K562 (cell line): ENCODE data around the gene URI1. TPM values are rescaled to one million over a fixed set of nuclear protein-coding genes. Genes with fewer than 3 reads are reported as not detected.
A peak's percentile ranks its signal among the peaks of the same experiment; 100 is the strongest.

Experiments used
- C11orf30 ChIP-seq: fragments of 450-650 bp; IDR thresholded peaks from 2 replicates; pipeline ENCODE4 v1.6.1; 2016; ENCODE audit warnings: low read depth, mild to moderate bottlenecking
- DPF2 ChIP-seq: fragments of 450-650 bp; IDR thresholded peaks from 2 replicates; pipeline ENCODE4 v1.6.1; 2016
- MAFG ChIP-seq: fragments of 450-650 bp; conservative IDR thresholded peaks from 2 replicates; pipeline ENCODE4 v1.6.1; 2016; ENCODE audit warnings: missing genetic modification characterization, missing compliant biosample characterization
- MEIS2 ChIP-seq: fragments of 450-650 bp; IDR thresholded peaks from 2 replicates; pipeline ENCODE4 v1.6.1; 2014; ENCODE audit warnings: mild to moderate bottlenecking; ENCODE audit not compliant: partially characterized antibody
- PBX2 ChIP-seq, 2 experiments: IDR thresholded peaks in 1 of 2; conservative IDR thresholded peaks in 1 of 2; 2 replicates each; pipeline ENCODE4 v1.6.1; 2016; ENCODE audit warnings: low read depth in 2 of 2, mild to moderate bottlenecking in 1 of 2, missing compliant biosample characterization in 1 of 2, missing genetic modification characterization in 1 of 2, moderate library complexity in 1 of 2
- PKNOX1 ChIP-seq: fragments of 450-650 bp; IDR thresholded peaks from 2 replicates; pipeline ENCODE4 v1.6.1; 2016
- POLR3A ChIP-seq: IDR thresholded peaks from 2 replicates; pipeline ENCODE4 v1.6.1; 2011; ENCODE audit warnings: borderline replicate concordance, mild to moderate bottlenecking, moderate library complexity; ENCODE audit not compliant: insufficient read length, insufficient read depth; ENCODE audit errors: extremely low read depth
- ZNF165 ChIP-seq: fragments of 250-450 bp; sonication (Bioruptor Pico); IDR thresholded peaks from 2 replicates; pipeline ENCODE4 v1.4.0; 2020; ENCODE audit warnings: borderline replicate concordance
- polyA plus RNA-seq, 8 experiments: library from polyadenylated mRNA; depleted of rRNA in 4 of 8; stranded (reverse) in 5 of 8; unstranded in 3 of 8; fragments of >200 nt; fragmentation: Nextera tagmentation in 2 of 8; fragmentation: Illumina TruSeq in 1 of 8; extraction: Ambion mirVana in 2 of 8; extraction: Trizol in 1 of 8; gene quantifications; 2 replicates each; pipeline versions ENCODE4 v1.2.1 to v1.2.3, GENCODE V29; 2011 to 2014; ENCODE audit warnings: inconsistent platforms in 1 of 8, missing spikeins in 1 of 8
- total RNA-seq, 7 experiments: library from RNA; depleted of rRNA in 6 of 7; stranded (reverse); fragments of >200 nt in 6 of 7; fragmentation: Illumina TruSeq in 2 of 7; extraction: Trizol in 2 of 7; gene quantifications; 2 replicates each; pipeline versions ENCODE4 v1.2.1 to v1.2.3, GENCODE V29; 2011 to 2021; ENCODE audit warnings: low replicate concordance in 1 of 7

URI1 gene
- total and polyA plus RNA-seq, 9 of the 15 experiments (the other 6 are each of a cell fraction or from before 2014, with no cell fraction given) = 16.9 to 87.4 (median 63.9) TPM

- TF ChIP-seq PBX2 (CRISPR knock-in tag; IDR thresholded peaks at IDR 0.05; ENCODE audit: low read depth) (no peak), PBX2 (tag; conservative IDR thresholded peaks at IDR 0.05; ENCODE audit: low read depth) (peak; percentile 37; the same call in 1 of the 2 replicates), C11orf30 (peak; percentile 70), PKNOX1 (peak; percentile 15; the same call in 1 of the 2 replicates), MEIS2 (peak; percentile 6), ZNF165 (CRISPR knock-in tag) (no peak), DPF2 (no peak), MAFG (tag) (peak; percentile 69), POLR3A (no peak)
Measured at GRCh38 chr19:30046522-30046921, 104.5 kb downstream of the URI1 start (continued).
